ENCODE measurements around the gene ST6GAL1. TPM values are rescaled to one million over a fixed set of nuclear protein-coding genes. Genes with fewer than 3 reads are reported as not detected.

Gene ST6GAL1
- total RNA-seq, 1 donor from 2014 or later, result 156 TPM

- H3K27me3 Mint-ChIP-seq (ENCODE audit: unreplicated experiment), result peaks cover 3% of the 10 kb centered on the region
- H3K27ac Mint-ChIP-seq (ENCODE audit: unreplicated experiment), result no peak overlapping the region
- no peak for DNase-seq
- H3K4me1 Mint-ChIP-seq (ENCODE audit: low read depth, unreplicated experiment), result peaks cover 41% of the 10 kb centered on the region
- H3K36me3 Mint-ChIP-seq (ENCODE audit: unreplicated experiment), result no peaks in the 10 kb centered on the region
- TF ChIP-seq CTCF (IDR thresholded peaks at IDR 0.05; ENCODE audit: partially characterized antibody, unreplicated experiment), result no peak
- H3K4me3 Mint-ChIP-seq (ENCODE audit: unreplicated experiment), result no peak overlapping the region
- peaks cover 4% of the 10 kb centered on the region for H3K9me3 Mint-ChIP-seq (ENCODE audit: unreplicated experiment)
These were observed 11.8 kb downstream of the ST6GAL1 start for GRCh38 chr3:186942168-186942567.

- no peak for DNase-seq
- Mint-ChIP-seq H3K4me3 (ENCODE audit: unreplicated experiment) (no peak overlapping the region), H3K27me3 (ENCODE audit: unreplicated experiment) (peaks cover 6% of the 10 kb centered on the region), H3K4me1 (ENCODE audit: low read depth, unreplicated experiment) (peaks cover 35% of the 10 kb centered on the region), H3K9me3 (ENCODE audit: unreplicated experiment) (peaks cover 4% of the 10 kb centered on the region), H3K27ac (ENCODE audit: unreplicated experiment) (peak overlapping the region; percentile 3), H3K36me3 (ENCODE audit: unreplicated experiment) (no peaks in the 10 kb centered on the region)
- TF ChIP-seq CTCF (IDR thresholded peaks at IDR 0.05; ENCODE audit: partially characterized antibody, unreplicated experiment), result no peak
These were observed 15.0 kb downstream of the ST6GAL1 start for GRCh38 chr3:186945255-186945823.

GRCh38 chr3:186946756-186947375, 16.5 kb downstream of the ST6GAL1 start:
- peak overlapping the region; percentile 52 for H3K27ac Mint-ChIP-seq (ENCODE audit: unreplicated experiment)

GRCh38 chr3:186949281-186949982, 19.1 kb downstream of the ST6GAL1 start:
- H3K27ac Mint-ChIP-seq (ENCODE audit: unreplicated experiment), result no peak overlapping the region
- no peak for DNase-seq
- H3K9me3 Mint-ChIP-seq (ENCODE audit: unreplicated experiment), result peaks cover 5% of the 10 kb centered on the region
- H3K4me1 Mint-ChIP-seq (ENCODE audit: low read depth, unreplicated experiment), result peaks cover 22% of the 10 kb centered on the region
- H3K27me3 Mint-ChIP-seq (ENCODE audit: unreplicated experiment), result peaks cover 7% of the 10 kb centered on the region
- no peak overlapping the region for H3K4me3 Mint-ChIP-seq (ENCODE audit: unreplicated experiment)
- peaks cover 14% of the 10 kb centered on the region for H3K36me3 Mint-ChIP-seq (ENCODE audit: unreplicated experiment)
- TF ChIP-seq CTCF (IDR thresholded peaks at IDR 0.05; ENCODE audit: partially characterized antibody, unreplicated experiment), result no peak

More at GRCh38 chr3:186946756-186947375, 16.5 kb downstream of the ST6GAL1 start:
- Mint-ChIP-seq H3K4me1 (ENCODE audit: low read depth, unreplicated experiment) (peaks cover 25% of the 10 kb centered on the region), H3K36me3 (ENCODE audit: unreplicated experiment) (peaks cover 5% of the 10 kb centered on the region), H3K27me3 (ENCODE audit: unreplicated experiment) (peaks cover 5% of the 10 kb centered on the region), H3K9me3 (ENCODE audit: unreplicated experiment) (peaks cover 2% of the 10 kb centered on the region), H3K4me3 (ENCODE audit: unreplicated experiment) (peak overlapping the region; percentile 12)
- no peak for TF ChIP-seq CTCF (IDR thresholded peaks at IDR 0.05; ENCODE audit: partially characterized antibody, unreplicated experiment)
- no peak for DNase-seq
